HepG2 (cell line): ENCODE measurements around the gene SLC6A16. TPM values are rescaled to one million over a fixed set of nuclear protein-coding genes. Genes with fewer than 3 reads are reported as not detected.

ENCODE experiments used
- HDAC1 ChIP-seq: sonication (generic); formaldehyde crosslinking; IDR thresholded peaks from 2 replicates; pipeline ENCODE4 v1.5.1; 2020; ENCODE audit warnings: mild to moderate bottlenecking, missing genetic modification reagents
- NR2F6 ChIP-seq, 2 experiments: IDR thresholded peaks; 2 replicates each; pipeline ENCODE4 v1.6.1; 2016; ENCODE audit warnings: antibody characterized with exemption in 1 of 2, mild to moderate bottlenecking in 1 of 2
- PATZ1 ChIP-seq: sonication (generic); formaldehyde crosslinking; IDR thresholded peaks from 2 replicates; pipeline ENCODE4 v1.4.0; 2020; ENCODE audit warnings: missing genetic modification reagents
- RBFOX2 ChIP-seq: fragments of 200-400 bp; formaldehyde crosslinking; IDR thresholded peaks from 2 replicates; pipeline ENCODE4 v1.6.1; 2017; ENCODE audit warnings: low read depth, mild to moderate bottlenecking, low read length
- SP1 ChIP-seq, 2 experiments: fragments of 450-650 bp in 1 of 2; sonication (generic) in 1 of 2; formaldehyde crosslinking in 1 of 2; IDR thresholded peaks; 2 replicates each; pipeline versions ENCODE4 v1.4.0 to v1.6.1; 2016 to 2020; ENCODE audit warnings: missing genetic modification reagents in 1 of 2
- TAF1 ChIP-seq: sonication (generic); formaldehyde crosslinking; IDR thresholded peaks from 2 replicates; pipeline ENCODE4 v1.4.0; 2020; ENCODE audit warnings: missing genetic modification reagents
- ZFX ChIP-seq: sonication (generic); formaldehyde crosslinking; IDR thresholded peaks from 2 replicates; pipeline ENCODE4 v1.4.0; 2020; ENCODE audit warnings: mild to moderate bottlenecking, low read depth, missing genetic modification reagents, moderate library complexity
- ZNF281 ChIP-seq: sonication (generic); formaldehyde crosslinking; IDR thresholded peaks from 2 replicates; pipeline ENCODE4 v1.4.0; 2020; ENCODE audit warnings: missing genetic modification reagents, borderline replicate concordance
- polyA plus RNA-seq, 8 experiments: library from polyadenylated mRNA; depleted of rRNA in 3 of 8; stranded (reverse) in 7 of 8; unstranded in 1 of 8; fragments of >200 nt; fragmentation: Illumina TruSeq in 4 of 8; extraction: Trizol in 4 of 8; gene quantifications; 2 replicates each; pipeline versions ENCODE4 v1.2.1 to v1.2.3, GENCODE V29; 2011 to 2016; ENCODE audit warnings: low read depth in 4 of 8, missing spikeins in 1 of 8, mixed read lengths in 1 of 8; ENCODE audit not compliant: insufficient read depth in 1 of 8
- total RNA-seq, 5 experiments: library from RNA; depleted of rRNA; stranded (reverse); fragments of >200 nt; fragmentation: Illumina TruSeq; extraction: Trizol; gene quantifications; 2 replicates each; pipeline ENCODE4 v1.2.3, GENCODE V29; 2016; ENCODE audit warnings: low read depth in 1 of 5
- TF ChIP-seq, protein P1 (sequence below): sonication (generic); formaldehyde crosslinking; IDR thresholded peaks from 2 replicates; pipeline ENCODE4 v1.5.0; 2020; ENCODE audit warnings: mild to moderate bottlenecking, missing genetic modification reagents
- TF ChIP-seq, protein P2 (sequence below): sonication (generic); formaldehyde crosslinking; IDR thresholded peaks from 2 replicates; pipeline ENCODE4 v1.5.1; 2020; ENCODE audit warnings: mild to moderate bottlenecking, missing genetic modification reagents, moderate library complexity
- TF ChIP-seq, protein P3 (sequence below): sonication (generic); formaldehyde crosslinking; conservative IDR thresholded peaks from 2 replicates; pipeline ENCODE4 v1.4.0; 2020; ENCODE audit warnings: mild to moderate bottlenecking, missing genetic modification reagents, moderate library complexity

The SLC6A16 gene
- total and polyA plus RNA-seq, 2 of the 13 experiments (the other 11 are each of a cell fraction or from before 2014, with no cell fraction given) = 0.07 to 0.18 TPM

- TF ChIP-seq, protein P1, sequence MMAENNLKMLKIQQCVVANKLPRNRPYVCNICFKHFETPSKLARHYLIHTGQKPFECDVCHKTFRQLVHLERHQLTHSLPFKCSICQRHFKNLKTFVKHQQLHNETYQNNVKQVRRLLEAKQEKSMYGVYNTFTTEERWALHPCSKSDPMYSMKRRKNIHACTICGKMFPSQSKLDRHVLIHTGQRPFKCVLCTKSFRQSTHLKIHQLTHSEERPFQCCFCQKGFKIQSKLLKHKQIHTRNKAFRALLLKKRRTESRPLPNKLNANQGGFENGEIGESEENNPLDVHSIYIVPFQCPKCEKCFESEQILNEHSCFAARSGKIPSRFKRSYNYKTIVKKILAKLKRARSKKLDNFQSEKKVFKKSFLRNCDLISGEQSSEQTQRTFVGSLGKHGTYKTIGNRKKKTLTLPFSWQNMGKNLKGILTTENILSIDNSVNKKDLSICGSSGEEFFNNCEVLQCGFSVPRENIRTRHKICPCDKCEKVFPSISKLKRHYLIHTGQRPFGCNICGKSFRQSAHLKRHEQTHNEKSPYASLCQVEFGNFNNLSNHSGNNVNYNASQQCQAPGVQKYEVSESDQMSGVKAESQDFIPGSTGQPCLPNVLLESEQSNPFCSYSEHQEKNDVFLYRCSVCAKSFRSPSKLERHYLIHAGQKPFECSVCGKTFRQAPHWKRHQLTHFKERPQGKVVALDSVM (CRISPR knock-in tag) = peak; percentile 80
- TF ChIP-seq ZNF281 (CRISPR knock-in tag) (peak; percentile 91), SP1 (IDR thresholded peaks at IDR 0.05) (no peak), SP1 (CRISPR knock-in tag; IDR thresholded peaks at IDR 0.05) (peak; percentile 69), RBFOX2 (0 out of 2 replicates have a peak, but pooled peaks have one; percentile 14), NR2F6 (IDR thresholded peaks at IDR 0.05) (no peak), NR2F6 (CRISPR knock-in tag; IDR thresholded peaks at IDR 0.05) (0 out of 2 replicates have a peak, but pooled peaks have one; percentile 15), ZFX (peak; percentile 59), PATZ1 (CRISPR knock-in tag) (peak; percentile 59; the same call in 1 of the 2 replicates), TAF1 (no peak; the same call in 1 of the 2 replicates), HDAC1 (0 out of 2 replicates have a peak, but pooled peaks have one; percentile 6)
- TF ChIP-seq, protein P2, sequence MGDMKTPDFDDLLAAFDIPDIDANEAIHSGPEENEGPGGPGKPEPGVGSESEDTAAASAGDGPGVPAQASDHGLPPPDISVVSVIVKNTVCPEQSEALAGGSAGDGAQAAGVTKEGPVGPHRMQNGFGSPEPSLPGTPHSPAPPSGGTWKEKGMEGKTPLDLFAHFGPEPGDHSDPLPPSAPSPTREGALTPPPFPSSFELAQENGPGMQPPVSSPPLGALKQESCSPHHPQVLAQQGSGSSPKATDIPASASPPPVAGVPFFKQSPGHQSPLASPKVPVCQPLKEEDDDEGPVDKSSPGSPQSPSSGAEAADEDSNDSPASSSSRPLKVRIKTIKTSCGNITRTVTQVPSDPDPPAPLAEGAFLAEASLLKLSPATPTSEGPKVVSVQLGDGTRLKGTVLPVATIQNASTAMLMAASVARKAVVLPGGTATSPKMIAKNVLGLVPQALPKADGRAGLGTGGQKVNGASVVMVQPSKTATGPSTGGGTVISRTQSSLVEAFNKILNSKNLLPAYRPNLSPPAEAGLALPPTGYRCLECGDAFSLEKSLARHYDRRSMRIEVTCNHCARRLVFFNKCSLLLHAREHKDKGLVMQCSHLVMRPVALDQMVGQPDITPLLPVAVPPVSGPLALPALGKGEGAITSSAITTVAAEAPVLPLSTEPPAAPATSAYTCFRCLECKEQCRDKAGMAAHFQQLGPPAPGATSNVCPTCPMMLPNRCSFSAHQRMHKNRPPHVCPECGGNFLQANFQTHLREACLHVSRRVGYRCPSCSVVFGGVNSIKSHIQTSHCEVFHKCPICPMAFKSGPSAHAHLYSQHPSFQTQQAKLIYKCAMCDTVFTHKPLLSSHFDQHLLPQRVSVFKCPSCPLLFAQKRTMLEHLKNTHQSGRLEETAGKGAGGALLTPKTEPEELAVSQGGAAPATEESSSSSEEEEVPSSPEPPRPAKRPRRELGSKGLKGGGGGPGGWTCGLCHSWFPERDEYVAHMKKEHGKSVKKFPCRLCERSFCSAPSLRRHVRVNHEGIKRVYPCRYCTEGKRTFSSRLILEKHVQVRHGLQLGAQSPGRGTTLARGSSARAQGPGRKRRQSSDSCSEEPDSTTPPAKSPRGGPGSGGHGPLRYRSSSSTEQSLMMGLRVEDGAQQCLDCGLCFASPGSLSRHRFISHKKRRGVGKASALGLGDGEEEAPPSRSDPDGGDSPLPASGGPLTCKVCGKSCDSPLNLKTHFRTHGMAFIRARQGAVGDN (CRISPR knock-in tag) = peak; percentile 43; the same call in 1 of the 2 replicates
- TF ChIP-seq, protein P3, sequence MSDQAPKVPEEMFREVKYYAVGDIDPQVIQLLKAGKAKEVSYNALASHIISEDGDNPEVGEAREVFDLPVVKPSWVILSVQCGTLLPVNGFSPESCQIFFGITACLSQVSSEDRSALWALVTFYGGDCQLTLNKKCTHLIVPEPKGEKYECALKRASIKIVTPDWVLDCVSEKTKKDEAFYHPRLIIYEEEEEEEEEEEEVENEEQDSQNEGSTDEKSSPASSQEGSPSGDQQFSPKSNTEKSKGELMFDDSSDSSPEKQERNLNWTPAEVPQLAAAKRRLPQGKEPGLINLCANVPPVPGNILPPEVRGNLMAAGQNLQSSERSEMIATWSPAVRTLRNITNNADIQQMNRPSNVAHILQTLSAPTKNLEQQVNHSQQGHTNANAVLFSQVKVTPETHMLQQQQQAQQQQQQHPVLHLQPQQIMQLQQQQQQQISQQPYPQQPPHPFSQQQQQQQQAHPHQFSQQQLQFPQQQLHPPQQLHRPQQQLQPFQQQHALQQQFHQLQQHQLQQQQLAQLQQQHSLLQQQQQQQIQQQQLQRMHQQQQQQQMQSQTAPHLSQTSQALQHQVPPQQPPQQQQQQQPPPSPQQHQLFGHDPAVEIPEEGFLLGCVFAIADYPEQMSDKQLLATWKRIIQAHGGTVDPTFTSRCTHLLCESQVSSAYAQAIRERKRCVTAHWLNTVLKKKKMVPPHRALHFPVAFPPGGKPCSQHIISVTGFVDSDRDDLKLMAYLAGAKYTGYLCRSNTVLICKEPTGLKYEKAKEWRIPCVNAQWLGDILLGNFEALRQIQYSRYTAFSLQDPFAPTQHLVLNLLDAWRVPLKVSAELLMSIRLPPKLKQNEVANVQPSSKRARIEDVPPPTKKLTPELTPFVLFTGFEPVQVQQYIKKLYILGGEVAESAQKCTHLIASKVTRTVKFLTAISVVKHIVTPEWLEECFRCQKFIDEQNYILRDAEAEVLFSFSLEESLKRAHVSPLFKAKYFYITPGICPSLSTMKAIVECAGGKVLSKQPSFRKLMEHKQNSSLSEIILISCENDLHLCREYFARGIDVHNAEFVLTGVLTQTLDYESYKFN (CRISPR knock-in tag) = peak; percentile 64
Measured at GRCh38 chr19:49361438-49362047, 36.6 kb upstream of the SLC6A16 start (continued).
